HepG2 (cell line): ENCODE results near the gene ARTN. TPM values are rescaled to one million over a fixed set of nuclear protein-coding genes. Genes with fewer than 3 reads are reported as not detected.

Experiments used
- EP300 ChIP-seq, 3 experiments: sonication (generic) in 1 of 3; formaldehyde crosslinking in 1 of 3; IDR thresholded peaks; 2 replicates each; pipeline versions ENCODE4 v1.5.1 to v1.6.1; 2011 to 2020; ENCODE audit warnings: low read depth in 2 of 3, low read length in 2 of 3, borderline replicate concordance in 1 of 3, improper control_type of control experiment in 1 of 3, mild to moderate bottlenecking in 1 of 3, missing genetic modification reagents in 1 of 3, moderate library complexity in 1 of 3
- NCOA2 ChIP-seq: sonication (generic); formaldehyde crosslinking; IDR thresholded peaks from 2 replicates; pipeline ENCODE4 v1.8.0; 2022; ENCODE audit warnings: inconsistent platforms
- NR2C2 ChIP-seq: sonication (generic); formaldehyde crosslinking; IDR thresholded peaks from 2 replicates; pipeline ENCODE4 v1.4.0; 2020; ENCODE audit warnings: missing genetic modification reagents, mild to moderate bottlenecking, moderate library complexity, borderline replicate concordance
- RBM39 ChIP-seq: fragments of 200-400 bp; formaldehyde crosslinking; IDR thresholded peaks from one replicate; pipeline ENCODE4 v1.6.1; 2018; ENCODE audit warnings: antibody characterized with exemption, mild to moderate bottlenecking, low read depth, low read length; ENCODE audit not compliant: poor library complexity, severe bottlenecking
- SIN3A ChIP-seq: IDR thresholded peaks from 2 replicates; pipeline ENCODE4 v1.6.1; 2011; ENCODE audit warnings: low read depth, mild to moderate bottlenecking, control low read depth, low read length, borderline replicate concordance
- TCF7L2 ChIP-seq: IDR thresholded peaks from 2 replicates; pipeline ENCODE4 v1.6.1; 2011; ENCODE audit warnings: mild to moderate bottlenecking, low read depth, low read length, moderate library complexity
- TRIM24 ChIP-seq: sonication (generic); formaldehyde crosslinking; IDR thresholded peaks from 2 replicates; pipeline ENCODE4 v1.8.0; 2022; ENCODE audit warnings: mild to moderate bottlenecking, missing genetic modification reagents
- U2AF2 ChIP-seq: fragments of 200-400 bp; formaldehyde crosslinking; IDR thresholded peaks from 2 replicates; pipeline ENCODE4 v1.6.1; 2017; ENCODE audit warnings: low read depth, mild to moderate bottlenecking, low read length
- YEATS4 ChIP-seq: sonication (generic); formaldehyde crosslinking; IDR thresholded peaks from 2 replicates; pipeline ENCODE4 v1.4.0; 2020; ENCODE audit warnings: missing genetic modification reagents, borderline replicate concordance
- ZFAT ChIP-seq: sonication (generic); formaldehyde crosslinking; conservative IDR thresholded peaks from 2 replicates; pipeline ENCODE4 v1.8.1; 2023; ENCODE audit warnings: missing genetic modification reagents, inconsistent platforms
- ZNF205 ChIP-seq: IDR thresholded peaks from 2 replicates; pipeline ENCODE4 v1.6.1; 2018; ENCODE audit warnings: missing biosample characterization, missing genetic modification reagents
- ZNF430 ChIP-seq: sonication (generic); formaldehyde crosslinking; IDR thresholded peaks from 2 replicates; pipeline ENCODE4 v1.9.0; 2021; ENCODE audit warnings: mild to moderate bottlenecking, missing genetic modification reagents
- ZNF460 ChIP-seq: sonication (generic); formaldehyde crosslinking; IDR thresholded peaks from 2 replicates; pipeline ENCODE4 v1.5.1; 2020; ENCODE audit warnings: missing genetic modification reagents, mild to moderate bottlenecking, borderline replicate concordance
- ZNF567 ChIP-seq: sonication (generic); formaldehyde crosslinking; IDR thresholded peaks from 2 replicates; pipeline ENCODE4 v1.8.1; 2023; ENCODE audit warnings: mild to moderate bottlenecking, missing genetic modification reagents, borderline replicate concordance
- ZNF678 ChIP-seq: sonication (generic); formaldehyde crosslinking; IDR thresholded peaks from 2 replicates; pipeline ENCODE4 v1.4.0; 2020; ENCODE audit warnings: mild to moderate bottlenecking, missing genetic modification reagents
- polyA plus RNA-seq, 8 experiments: library from polyadenylated mRNA; depleted of rRNA in 3 of 8; stranded (reverse) in 7 of 8; unstranded in 1 of 8; fragments of >200 nt; fragmentation: Illumina TruSeq in 4 of 8; extraction: Trizol in 4 of 8; gene quantifications; 2 replicates each; pipeline versions ENCODE4 v1.2.1 to v1.2.3, GENCODE V29; 2011 to 2016; ENCODE audit warnings: low read depth in 4 of 8, missing spikeins in 1 of 8, mixed read lengths in 1 of 8; ENCODE audit not compliant: insufficient read depth in 1 of 8
- total RNA-seq, 5 experiments: library from RNA; depleted of rRNA; stranded (reverse); fragments of >200 nt; fragmentation: Illumina TruSeq; extraction: Trizol; gene quantifications; 2 replicates each; pipeline ENCODE4 v1.2.3, GENCODE V29; 2016; ENCODE audit warnings: low read depth in 1 of 5
- TF ChIP-seq, protein P1 (sequence below): IDR thresholded peaks from 2 replicates; pipeline ENCODE4 v1.6.1; 2016; ENCODE audit warnings: missing genetic modification reagents, missing compliant biosample characterization
- TF ChIP-seq, protein P2 (sequence below): sonication (generic); formaldehyde crosslinking; IDR thresholded peaks from 2 replicates; pipeline ENCODE4 v1.4.0; 2020; ENCODE audit warnings: missing genetic modification reagents, borderline replicate concordance
- TF ChIP-seq, protein P3 (sequence below): sonication (generic); formaldehyde crosslinking; IDR thresholded peaks from 2 replicates; pipeline ENCODE4 v1.4.0; 2020; ENCODE audit warnings: missing genetic modification reagents
- TF ChIP-seq, protein P4 (sequence below): sonication (generic); formaldehyde crosslinking; IDR thresholded peaks from 2 replicates; pipeline ENCODE4 v1.5.1; 2020; ENCODE audit warnings: missing genetic modification reagents, mild to moderate bottlenecking, borderline replicate concordance
- TF ChIP-seq, protein P5 (sequence below): sonication (generic); formaldehyde crosslinking; IDR thresholded peaks from 2 replicates; pipeline ENCODE4 v1.9.0; 2021; ENCODE audit warnings: missing genetic modification reagents, mild to moderate bottlenecking, borderline replicate concordance
- TF ChIP-seq, protein P6 (sequence below): IDR thresholded peaks from 2 replicates; pipeline ENCODE4 v1.6.1; 2018; ENCODE audit warnings: missing genetic modification reagents

Gene ARTN
- total and polyA plus RNA-seq, 2 of the 13 experiments (the other 11 are each of a cell fraction or from before 2014, with no cell fraction given), result 0.11 to 0.62 TPM

DNA sequence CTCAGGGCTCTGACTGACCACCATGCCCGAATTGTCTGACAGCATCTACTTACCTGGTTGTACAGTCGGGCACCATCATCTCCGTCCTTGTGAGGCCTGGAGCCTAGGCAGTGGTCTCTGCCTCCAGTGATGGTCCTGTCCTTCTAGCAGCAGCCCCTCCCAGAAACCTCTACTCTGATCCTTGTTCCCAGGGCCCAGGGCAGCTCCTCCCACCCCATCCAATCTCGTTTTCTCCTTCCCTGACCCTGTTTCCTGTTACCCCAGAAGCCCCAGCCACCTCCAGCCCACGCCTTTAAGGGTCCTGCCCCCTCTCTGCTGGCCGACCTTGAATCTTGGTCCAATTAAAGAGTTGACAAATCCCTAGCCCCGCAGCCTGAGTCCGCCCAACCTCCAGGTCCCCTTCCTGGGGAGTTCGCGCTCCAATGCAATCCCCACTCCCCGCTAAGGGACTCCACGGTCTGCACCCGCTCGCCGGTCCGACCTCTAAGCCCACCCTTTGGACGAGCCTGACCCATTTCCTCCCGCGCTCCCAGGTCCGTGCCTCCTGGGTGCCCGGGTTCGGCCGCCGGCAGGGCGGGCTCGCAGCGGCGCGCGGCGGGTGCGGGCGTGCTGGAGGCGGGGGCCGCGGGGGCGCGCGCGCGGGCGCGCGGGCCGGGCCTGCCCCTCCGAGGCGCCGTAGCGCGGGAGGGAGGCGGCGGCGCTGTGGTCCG lies 45.1 kb downstream of the ARTN start, which contains the start of gene B4GALT2 (continued):
- 0 out of 2 replicates have a peak, but pooled peaks have one; percentile 61 for TF ChIP-seq ZNF567 (CRISPR knock-in tag)
- no peak for TF ChIP-seq RBM39
- peak; percentile 64 for TF ChIP-seq NR2C2 (CRISPR knock-in tag)
- TF ChIP-seq NCOA2, result no peak
- TF ChIP-seq TRIM24 (CRISPR knock-in tag), result no peak
- peak; percentile 72 for TF ChIP-seq YEATS4 (CRISPR knock-in tag)
- TF ChIP-seq, protein P1, sequence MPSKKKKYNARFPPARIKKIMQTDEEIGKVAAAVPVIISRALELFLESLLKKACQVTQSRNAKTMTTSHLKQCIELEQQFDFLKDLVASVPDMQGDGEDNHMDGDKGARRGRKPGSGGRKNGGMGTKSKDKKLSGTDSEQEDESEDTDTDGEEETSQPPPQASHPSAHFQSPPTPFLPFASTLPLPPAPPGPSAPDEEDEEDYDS (CRISPR knock-in tag), result no peak
- TF ChIP-seq, protein P2, sequence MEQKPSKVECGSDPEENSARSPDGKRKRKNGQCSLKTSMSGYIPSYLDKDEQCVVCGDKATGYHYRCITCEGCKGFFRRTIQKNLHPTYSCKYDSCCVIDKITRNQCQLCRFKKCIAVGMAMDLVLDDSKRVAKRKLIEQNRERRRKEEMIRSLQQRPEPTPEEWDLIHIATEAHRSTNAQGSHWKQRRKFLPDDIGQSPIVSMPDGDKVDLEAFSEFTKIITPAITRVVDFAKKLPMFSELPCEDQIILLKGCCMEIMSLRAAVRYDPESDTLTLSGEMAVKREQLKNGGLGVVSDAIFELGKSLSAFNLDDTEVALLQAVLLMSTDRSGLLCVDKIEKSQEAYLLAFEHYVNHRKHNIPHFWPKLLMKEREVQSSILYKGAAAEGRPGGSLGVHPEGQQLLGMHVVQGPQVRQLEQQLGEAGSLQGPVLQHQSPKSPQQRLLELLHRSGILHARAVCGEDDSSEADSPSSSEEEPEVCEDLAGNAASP, result peak; percentile 37; the same call in 1 of the 2 replicates
- TF ChIP-seq SIN3A, result peak; percentile 33; the same call in 1 of the 2 replicates
- no peak; a peak in 1 of 4 replicates for TF ChIP-seq EP300 (IDR thresholded peaks at IDR 0.05; ENCODE audit: low read depth in 2 of 2, low read length in 2 of 2)
- no peak for TF ChIP-seq EP300 (CRISPR knock-in tag; IDR thresholded peaks at IDR 0.05; ENCODE audit: borderline replicate concordance)
- TF ChIP-seq, protein P3, sequence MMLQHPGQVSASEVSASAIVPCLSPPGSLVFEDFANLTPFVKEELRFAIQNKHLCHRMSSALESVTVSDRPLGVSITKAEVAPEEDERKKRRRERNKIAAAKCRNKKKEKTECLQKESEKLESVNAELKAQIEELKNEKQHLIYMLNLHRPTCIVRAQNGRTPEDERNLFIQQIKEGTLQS (CRISPR knock-in tag), result no peak
- no peak for TF ChIP-seq ZNF460
- no peak for TF ChIP-seq ZNF205 (CRISPR knock-in tag)
- TF ChIP-seq, protein P4, sequence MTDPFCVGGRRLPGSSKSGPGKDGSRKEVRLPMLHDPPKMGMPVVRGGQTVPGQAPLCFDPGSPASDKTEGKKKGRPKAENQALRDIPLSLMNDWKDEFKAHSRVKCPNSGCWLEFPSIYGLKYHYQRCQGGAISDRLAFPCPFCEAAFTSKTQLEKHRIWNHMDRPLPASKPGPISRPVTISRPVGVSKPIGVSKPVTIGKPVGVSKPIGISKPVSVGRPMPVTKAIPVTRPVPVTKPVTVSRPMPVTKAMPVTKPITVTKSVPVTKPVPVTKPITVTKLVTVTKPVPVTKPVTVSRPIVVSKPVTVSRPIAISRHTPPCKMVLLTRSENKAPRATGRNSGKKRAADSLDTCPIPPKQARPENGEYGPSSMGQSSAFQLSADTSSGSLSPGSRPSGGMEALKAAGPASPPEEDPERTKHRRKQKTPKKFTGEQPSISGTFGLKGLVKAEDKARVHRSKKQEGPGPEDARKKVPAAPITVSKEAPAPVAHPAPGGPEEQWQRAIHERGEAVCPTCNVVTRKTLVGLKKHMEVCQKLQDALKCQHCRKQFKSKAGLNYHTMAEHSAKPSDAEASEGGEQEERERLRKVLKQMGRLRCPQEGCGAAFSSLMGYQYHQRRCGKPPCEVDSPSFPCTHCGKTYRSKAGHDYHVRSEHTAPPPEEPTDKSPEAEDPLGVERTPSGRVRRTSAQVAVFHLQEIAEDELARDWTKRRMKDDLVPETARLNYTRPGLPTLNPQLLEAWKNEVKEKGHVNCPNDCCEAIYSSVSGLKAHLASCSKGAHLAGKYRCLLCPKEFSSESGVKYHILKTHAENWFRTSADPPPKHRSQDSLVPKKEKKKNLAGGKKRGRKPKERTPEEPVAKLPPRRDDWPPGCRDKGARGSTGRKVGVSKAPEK (CRISPR knock-in tag), result 0 out of 2 replicates have a peak, but pooled peaks have one; percentile 40
- TF ChIP-seq, protein P5, sequence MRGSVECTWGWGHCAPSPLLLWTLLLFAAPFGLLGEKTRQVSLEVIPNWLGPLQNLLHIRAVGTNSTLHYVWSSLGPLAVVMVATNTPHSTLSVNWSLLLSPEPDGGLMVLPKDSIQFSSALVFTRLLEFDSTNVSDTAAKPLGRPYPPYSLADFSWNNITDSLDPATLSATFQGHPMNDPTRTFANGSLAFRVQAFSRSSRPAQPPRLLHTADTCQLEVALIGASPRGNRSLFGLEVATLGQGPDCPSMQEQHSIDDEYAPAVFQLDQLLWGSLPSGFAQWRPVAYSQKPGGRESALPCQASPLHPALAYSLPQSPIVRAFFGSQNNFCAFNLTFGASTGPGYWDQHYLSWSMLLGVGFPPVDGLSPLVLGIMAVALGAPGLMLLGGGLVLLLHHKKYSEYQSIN, result no peak
- TF ChIP-seq ZFAT (CRISPR knock-in tag), result no peak
- TF ChIP-seq, protein P6, sequence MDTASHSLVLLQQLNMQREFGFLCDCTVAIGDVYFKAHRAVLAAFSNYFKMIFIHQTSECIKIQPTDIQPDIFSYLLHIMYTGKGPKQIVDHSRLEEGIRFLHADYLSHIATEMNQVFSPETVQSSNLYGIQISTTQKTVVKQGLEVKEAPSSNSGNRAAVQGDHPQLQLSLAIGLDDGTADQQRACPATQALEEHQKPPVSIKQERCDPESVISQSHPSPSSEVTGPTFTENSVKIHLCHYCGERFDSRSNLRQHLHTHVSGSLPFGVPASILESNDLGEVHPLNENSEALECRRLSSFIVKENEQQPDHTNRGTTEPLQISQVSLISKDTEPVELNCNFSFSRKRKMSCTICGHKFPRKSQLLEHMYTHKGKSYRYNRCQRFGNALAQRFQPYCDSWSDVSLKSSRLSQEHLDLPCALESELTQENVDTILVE (CRISPR knock-in tag), result no peak
- TF ChIP-seq ZNF678, result 0 out of 2 replicates have a peak, but pooled peaks have one; percentile 47
- peak; percentile 65 for TF ChIP-seq ZNF430 (CRISPR knock-in tag)
- TF ChIP-seq TCF7L2, result no peak
- TF ChIP-seq U2AF2, result no peak
